HepG2 (cell line): ENCODE results near the gene SPTBN4. TPM values are rescaled to one million over a fixed set of nuclear protein-coding genes. Genes with fewer than 3 reads are reported as not detected.

Source experiments
- ATAC-seq: fragments of 200-7000 bp; cut with Tn5 transposase; 3 replicates; pipeline ENCODE4 v1.9.1; 2020; ENCODE audit warnings: mild to moderate bottlenecking, moderate library complexity
- BruUV-seq: library from RNA; stranded (reverse); fragments of 400-500 nt; replicated peaks from 2 replicates; lab custom pipeline; 2021; lab: Mats Ljungman, UMichigan
- CTCF ChIA-PET: fragments of 300-600 bp; formaldehyde crosslinking; extraction: SDS; loops from one replicate; lab custom pipeline; 2021; ENCODE audit warnings: low total read pairs, inconsistent platforms, low intra/inter-chr PET ratio; lab: Yijun Ruan, JAX
- POLR2A ChIA-PET: fragments of 350-600 bp; sonication (Branson Sonifier 250); formaldehyde crosslinking; loops from one replicate; lab custom pipeline; 2020; ENCODE audit warnings: antibody characterized with exemption, inconsistent platforms; lab: Yijun Ruan, JAX
- DNase-seq: peaks from one replicate; pipeline ENCODE4 v3.0.0-alpha.2; 2015; ENCODE audit warnings: low spot score
- FAIRE-seq: peaks from 3 replicates; lab custom pipeline; 2011; peaks lifted over from hg19 to GRCh38; lab: Jason Lieb, UNC
- H2AFZ ChIP-seq: one replicate; pipeline ENCODE4 v1.6.1; 2011; ENCODE audit warnings: low read length, inconsistent platforms
- H3K27ac ChIP-seq: fragments of 300-600 bp; 3 replicates; pipeline ENCODE4 v1.8.0; 2011; ENCODE audit warnings: mixed run types, mild to moderate bottlenecking, mixed read lengths, low read length, inconsistent platforms; ENCODE audit not compliant: insufficient read depth; ENCODE audit errors: extremely low read length
- H3K27me3 ChIP-seq, 2 experiments: fragments of 200-600 bp in 1 of 2; 2 replicates in 1 of 2; 3 replicates in 1 of 2; pipeline versions ENCODE4 v1.6.0 to v1.8.0; 2011; ENCODE audit warnings: low read length in 2 of 2, mild to moderate bottlenecking in 2 of 2, moderate library complexity in 2 of 2, inconsistent platforms in 1 of 2; ENCODE audit not compliant: insufficient read depth in 2 of 2, control insufficient read depth in 1 of 2
- H3K36me3 ChIP-seq, 2 experiments: fragments of 200-600 bp in 1 of 2; replicated peaks in 1 of 2; 2 replicates in 1 of 2; 3 replicates in 1 of 2; pipeline versions ENCODE4 v1.5.1 to v1.8.0; 2011; ENCODE audit warnings: low read length in 2 of 2, inconsistent platforms in 1 of 2; ENCODE audit not compliant: insufficient read depth in 2 of 2, control insufficient read depth in 1 of 2
- H3K4me1 ChIP-seq: 2 replicates; pipeline ENCODE4 v1.5.1; 2012; ENCODE audit warnings: low read length, inconsistent platforms; ENCODE audit not compliant: insufficient read depth
- H3K4me2 ChIP-seq: 2 replicates; pipeline ENCODE4 v1.6.0; 2011; ENCODE audit warnings: low read depth, low read length, inconsistent platforms
- H3K4me3 ChIP-seq, 3 experiments: fragments of 200-600 bp in 1 of 3; sonication (generic), shearing (Covaris generic) in 1 of 3; replicated peaks in 1 of 3; 2 replicates each; pipeline ENCODE4 v1.5.1; 2011 to 2016; ENCODE audit warnings: low read length in 3 of 3, inconsistent platforms in 2 of 3, low read depth in 2 of 3, mild to moderate bottlenecking in 2 of 3, control low read depth in 1 of 3, mixed read lengths in 1 of 3; ENCODE audit not compliant: insufficient read depth in 1 of 3
- H3K79me2 ChIP-seq: one replicate; pipeline ENCODE4 v1.6.1; 2011; ENCODE audit warnings: low read length, inconsistent platforms; ENCODE audit not compliant: insufficient read depth
- H3K9ac ChIP-seq: 2 replicates; pipeline ENCODE4 v1.6.0; 2011; ENCODE audit warnings: mild to moderate bottlenecking, low read depth, low read length, inconsistent platforms; ENCODE audit not compliant: insufficient read depth
- H3K9me3 ChIP-seq: 2 replicates; pipeline ENCODE4 v1.5.1; 2012; ENCODE audit warnings: mild to moderate bottlenecking, low read length
- H4K20me1 ChIP-seq: 2 replicates; pipeline ENCODE4 v1.6.0; 2011; ENCODE audit warnings: inconsistent platforms, mild to moderate bottlenecking, low read length, moderate library complexity; ENCODE audit not compliant: insufficient read depth
- AFF4 ChIP-seq: sonication (generic); formaldehyde crosslinking; IDR thresholded peaks from 2 replicates; pipeline ENCODE4 v1.4.0; 2020; ENCODE audit warnings: missing genetic modification reagents
- ATAD3A ChIP-seq: sonication (generic); formaldehyde crosslinking; IDR thresholded peaks from 2 replicates; pipeline ENCODE4 v1.4.0; 2020; ENCODE audit warnings: missing genetic modification reagents
- CREB1 ChIP-seq, 2 experiments: fragments of 450-650 bp in 1 of 2; IDR thresholded peaks; 2 replicates each; pipeline ENCODE4 v1.6.1; 2016 to 2017; ENCODE audit warnings: control low read depth in 1 of 2, mild to moderate bottlenecking in 1 of 2, missing compliant biosample characterization in 1 of 2, missing genetic modification characterization in 1 of 2
- E2F5 ChIP-seq: sonication (generic); formaldehyde crosslinking; conservative IDR thresholded peaks from 2 replicates; pipeline ENCODE4 v1.4.0; 2020; ENCODE audit warnings: missing genetic modification reagents
- HMG20B ChIP-seq: conservative IDR thresholded peaks from 2 replicates; pipeline ENCODE4 v1.6.1; 2016; ENCODE audit warnings: missing genetic modification reagents, missing compliant biosample characterization
- KDM3A ChIP-seq: IDR thresholded peaks from 2 replicates; pipeline ENCODE4 v1.6.1; 2018; ENCODE audit warnings: low read depth, missing compliant biosample characterization
- NAIF1 ChIP-seq: sonication (generic); formaldehyde crosslinking; IDR thresholded peaks from 2 replicates; pipeline ENCODE4 v1.5.0; 2020; ENCODE audit warnings: mild to moderate bottlenecking, missing genetic modification reagents, borderline replicate concordance
- SOX5 ChIP-seq: IDR thresholded peaks from 2 replicates; pipeline ENCODE4 v1.6.1; 2016; ENCODE audit warnings: borderline replicate concordance
- THYN1 ChIP-seq: sonication (generic); formaldehyde crosslinking; IDR thresholded peaks from 2 replicates; pipeline ENCODE4 v1.8.1; 2023; ENCODE audit warnings: low read depth, mild to moderate bottlenecking, moderate library complexity, missing genetic modification reagents, borderline replicate concordance
- ZFX ChIP-seq: sonication (generic); formaldehyde crosslinking; IDR thresholded peaks from 2 replicates; pipeline ENCODE4 v1.4.0; 2020; ENCODE audit warnings: mild to moderate bottlenecking, low read depth, missing genetic modification reagents, moderate library complexity
- ZFY ChIP-seq: sonication (generic); formaldehyde crosslinking; IDR thresholded peaks from 2 replicates; pipeline ENCODE4 v1.4.0; 2020; ENCODE audit warnings: missing genetic modification reagents
- ZNF101 ChIP-seq: sonication (generic); formaldehyde crosslinking; IDR thresholded peaks from 2 replicates; pipeline ENCODE4 v1.4.0; 2020; ENCODE audit warnings: mild to moderate bottlenecking, low read depth, missing genetic modification reagents, borderline replicate concordance
- ZNF18 ChIP-seq: sonication (generic); formaldehyde crosslinking; IDR thresholded peaks from 2 replicates; pipeline ENCODE4 v1.8.0; 2022; ENCODE audit warnings: mild to moderate bottlenecking, missing genetic modification reagents; ENCODE audit not compliant: insufficient replicate concordance
- ZNF280B ChIP-seq: sonication (generic); formaldehyde crosslinking; IDR thresholded peaks from 2 replicates; pipeline ENCODE4 v1.5.0; 2020; ENCODE audit warnings: missing genetic modification reagents, mild to moderate bottlenecking, borderline replicate concordance
- ZNF605 ChIP-seq: sonication (generic); formaldehyde crosslinking; IDR thresholded peaks from 2 replicates; pipeline ENCODE4 v1.8.0; 2022; ENCODE audit warnings: mild to moderate bottlenecking, missing genetic modification reagents
- ZNF766 ChIP-seq: sonication (generic); formaldehyde crosslinking; IDR thresholded peaks from 2 replicates; pipeline ENCODE4 v1.5.0; 2020; ENCODE audit warnings: missing genetic modification reagents, borderline replicate concordance
- ZSCAN21 ChIP-seq: sonication (generic); formaldehyde crosslinking; IDR thresholded peaks from 2 replicates; pipeline ENCODE4 v1.8.0; 2022; ENCODE audit warnings: mild to moderate bottlenecking, missing genetic modification reagents, moderate library complexity, borderline replicate concordance
- whole genome bisulfite sequencing: methylation state at CpG from one replicate; pipeline ENCODE4 v1.1.6; 2017; ENCODE audit warnings: low lambda C conversion rate; 5-methylcytosine and 5-hydroxymethylcytosine counted together
- in situ Hi-C: cut with HindIII; loops from 2 replicates; pipeline ENCODE4 v1.10.0; 2017; ENCODE audit warnings: low pct_unique_long_range_greater_than_20kb; ENCODE audit not compliant: extremely low pct_ligation_motif_present
- intact Hi-C: fragments of 100-400 bp; cut with micrococcal nuclease; formaldehyde crosslinking; loops from one replicate; pipeline ENCODE4 v1.10.0; 2022; ENCODE audit not compliant: unreplicated experiment
- polyA plus RNA-seq, 8 experiments: library from polyadenylated mRNA; depleted of rRNA in 3 of 8; stranded (reverse) in 7 of 8; unstranded in 1 of 8; fragments of >200 nt; fragmentation: Illumina TruSeq in 4 of 8; extraction: Trizol in 4 of 8; gene quantifications; 2 replicates each; pipeline versions ENCODE4 v1.2.1 to v1.2.3, GENCODE V29; 2011 to 2016; ENCODE audit warnings: low read depth in 4 of 8, missing spikeins in 1 of 8, mixed read lengths in 1 of 8; ENCODE audit not compliant: insufficient read depth in 1 of 8
- total RNA-seq, 5 experiments: library from RNA; depleted of rRNA; stranded (reverse); fragments of >200 nt; fragmentation: Illumina TruSeq; extraction: Trizol; gene quantifications; 2 replicates each; pipeline ENCODE4 v1.2.3, GENCODE V29; 2016; ENCODE audit warnings: low read depth in 1 of 5

Gene SPTBN4
- total and polyA plus RNA-seq, 2 of the 13 experiments (the other 11 are each of a cell fraction or from before 2014, with no cell fraction given), result 0.11 TPM

- ATAC-seq (no peak), DNase-seq (no peak), FAIRE-seq (no peak)
- BruUV-seq, result no TSS peak
- Histone ChIP-seq H3K4me2 (no peak overlapping the region), H3K9ac (no peak overlapping the region), H3K27ac (no peak overlapping the region), H3K79me2 (no peaks in the 10 kb centered on the region), H2AFZ (no peak overlapping the region), H3K4me3 (no peak overlapping the region)
- CTCF ChIA-PET, result no interaction called here
- in situ Hi-C loops (no loop called here), intact Hi-C loops (no loop called here)
- 84% methylated on average over 3 of the region's 3 CpGs for WGBS
- POLR2A ChIA-PET, result interaction anchor here (1.2 to 3.1 kb wide), 2 partner anchors 11 kb away, joined by 3 to 32 read pairs; no protein-coding TSS in a partner anchor
- TF ChIP-seq HMG20B (CRISPR knock-in tag) (no peak), CREB1 (IDR thresholded peaks at IDR 0.05) (no peak), CREB1 (CRISPR knock-in tag; IDR thresholded peaks at IDR 0.05) (no peak), KDM3A (CRISPR knock-in tag) (no peak), AFF4 (CRISPR knock-in tag) (no peak), E2F5 (no peak), ZNF280B (no peak), ZNF605 (CRISPR knock-in tag) (no peak), ZNF766 (CRISPR knock-in tag) (no peak), ZSCAN21 (CRISPR knock-in tag) (no peak), ZFY (no peak), ZFX (CRISPR knock-in tag) (no peak), NAIF1 (no peak), SOX5 (CRISPR knock-in tag) (no peak), ATAD3A (CRISPR knock-in tag) (no peak), ZNF101 (no peak), ZNF18 (CRISPR knock-in tag) (no peak), THYN1 (CRISPR knock-in tag) (no peak)
- TF ChIP-seq, all 625 proteins: peak for 0
- H3K27me3 ChIP-seq, result no peaks in the 10 kb centered on the region; a peak in 1 of 5 replicates
- H3K36me3 ChIP-seq, result no peaks in the 10 kb centered on the region
- H3K9me3 ChIP-seq, result no peaks in the 10 kb centered on the region
- H4K20me1 ChIP-seq, result no peaks in the 10 kb centered on the region
- peaks cover 59% of the 10 kb centered on the region for H3K4me1 ChIP-seq
Measured at GRCh38 chr19:40431698-40432097, 35.1 kb upstream of the SPTBN4 start.
